OCI-M2 (cell line): ENCODE results near the gene ANGPTL2.
"Not testable (repeated sequence)": the region's sequence is repeated elsewhere in the genome, so short reads cannot be mapped to it uniquely, and the experiment has no call there.

Experiments used
- DNase-seq: peaks from one replicate; lab custom pipeline; 2025; ENCODE audit not compliant: unreplicated experiment; lab: John Stamatoyannopoulos, UW

The ANGPTL2 gene, protein sequence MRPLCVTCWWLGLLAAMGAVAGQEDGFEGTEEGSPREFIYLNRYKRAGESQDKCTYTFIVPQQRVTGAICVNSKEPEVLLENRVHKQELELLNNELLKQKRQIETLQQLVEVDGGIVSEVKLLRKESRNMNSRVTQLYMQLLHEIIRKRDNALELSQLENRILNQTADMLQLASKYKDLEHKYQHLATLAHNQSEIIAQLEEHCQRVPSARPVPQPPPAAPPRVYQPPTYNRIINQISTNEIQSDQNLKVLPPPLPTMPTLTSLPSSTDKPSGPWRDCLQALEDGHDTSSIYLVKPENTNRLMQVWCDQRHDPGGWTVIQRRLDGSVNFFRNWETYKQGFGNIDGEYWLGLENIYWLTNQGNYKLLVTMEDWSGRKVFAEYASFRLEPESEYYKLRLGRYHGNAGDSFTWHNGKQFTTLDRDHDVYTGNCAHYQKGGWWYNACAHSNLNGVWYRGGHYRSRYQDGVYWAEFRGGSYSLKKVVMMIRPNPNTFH

DNA sequence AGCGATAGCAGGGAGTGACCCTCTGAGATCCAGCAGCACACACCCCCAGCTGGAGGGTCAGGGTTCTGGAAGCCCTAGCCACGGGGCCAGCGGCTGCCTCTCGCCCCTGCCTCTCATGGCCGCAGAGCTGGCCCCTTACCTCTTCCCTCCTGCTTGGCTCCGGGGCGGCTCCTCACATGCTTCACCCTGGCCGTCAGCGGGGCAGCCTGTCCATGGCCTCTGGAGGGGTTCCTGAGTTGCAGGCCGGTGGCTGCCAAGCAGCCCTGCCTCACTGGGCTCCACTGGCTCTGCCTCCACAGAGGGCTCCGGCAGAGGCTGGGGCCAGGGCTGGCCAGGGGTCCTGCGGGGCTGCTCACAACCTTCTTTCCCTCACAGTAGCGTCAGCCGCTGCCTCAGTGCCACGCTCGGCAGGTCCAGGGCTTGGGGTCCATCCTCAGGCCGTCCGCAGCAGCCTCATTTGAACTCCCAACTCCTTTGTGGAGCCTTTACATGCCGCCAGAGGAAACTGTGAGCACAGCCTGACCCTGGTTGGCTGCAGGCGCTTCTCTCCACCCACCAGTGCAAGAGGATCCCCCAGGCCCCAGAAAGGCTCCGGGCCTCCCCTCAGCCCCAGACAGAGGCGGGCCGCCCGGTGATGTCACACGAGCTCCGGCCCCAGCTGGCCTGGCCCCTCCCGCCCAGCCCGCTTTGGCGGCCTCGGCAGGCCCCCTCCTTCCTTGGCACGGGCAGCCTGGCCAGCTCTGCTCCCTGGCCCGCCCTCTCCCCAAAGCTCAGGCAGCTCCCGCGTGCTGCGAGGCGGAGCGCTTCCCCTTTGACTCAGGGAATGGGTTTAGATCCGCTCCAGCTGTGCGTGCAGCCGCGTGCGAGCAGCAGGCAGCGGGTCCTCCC, at the start of gene ANGPTL2:
Gene ANGPTL2, minus strand, starts transcription at position 460 of the 888 bp plus-strand sequence. CDS start 13,904 bp downstream, outside the sequence.
- no peak for DNase-seq

DNA sequence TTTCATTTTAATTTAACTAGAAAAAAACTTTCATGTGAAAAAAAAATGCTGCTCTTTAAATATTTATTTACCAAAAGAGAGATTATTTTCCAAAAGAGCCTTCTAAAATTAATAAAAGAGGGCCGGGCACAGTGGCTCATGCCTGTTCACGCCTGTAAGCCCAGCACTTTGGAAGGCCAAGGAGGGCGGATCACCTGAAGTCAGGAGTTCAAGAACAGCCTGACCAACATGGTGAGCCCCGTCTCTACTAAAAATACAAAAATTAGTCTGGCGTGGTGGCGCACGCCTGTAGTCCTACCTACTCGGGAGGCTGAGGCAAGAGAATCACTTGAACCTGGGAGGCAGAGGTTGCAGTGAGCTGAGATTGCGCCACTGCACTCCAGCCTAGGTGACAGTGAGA, 48.9 kb upstream of the ANGPTL2 start:
- not testable (repeated sequence) for DNase-seq

DNA sequence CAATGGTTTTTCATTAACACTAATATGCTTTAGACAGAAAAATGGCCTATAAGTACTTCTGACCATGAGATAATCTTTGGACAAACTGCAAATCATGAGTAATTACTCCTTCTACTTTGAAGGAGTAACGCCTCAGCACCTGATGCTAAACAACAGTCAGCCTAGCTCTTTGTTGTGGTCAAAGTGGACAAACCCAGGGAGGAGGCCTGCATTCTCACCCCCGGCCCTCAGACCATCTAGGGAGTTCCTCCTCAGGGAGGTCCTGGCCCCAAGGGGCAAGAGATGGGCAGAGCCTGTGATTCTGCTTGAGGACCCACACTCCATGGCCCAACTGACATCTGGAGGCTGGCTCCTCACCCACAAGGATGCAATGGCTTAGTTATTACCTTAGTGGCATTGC, 48.2 kb upstream of the ANGPTL2 start:
- no peak for DNase-seq

DNA sequence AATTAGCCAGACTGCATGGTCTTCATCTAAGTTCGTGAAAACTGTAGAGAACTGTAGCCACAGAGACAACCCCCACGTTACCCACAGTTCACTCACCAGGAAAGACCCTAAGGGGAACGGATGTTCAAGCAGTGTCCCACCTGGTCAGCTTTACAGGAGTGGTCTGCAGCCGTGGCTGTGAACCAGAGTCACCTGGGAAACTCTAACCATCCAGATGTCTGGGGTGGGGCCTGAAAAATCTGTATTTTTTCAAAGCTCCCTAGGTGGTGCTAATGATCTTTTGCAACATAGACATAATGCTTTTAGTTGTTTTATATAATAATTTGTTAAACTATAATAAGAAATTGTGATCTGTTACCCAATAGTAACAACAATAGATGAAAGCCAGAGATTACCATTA, 47.7 kb upstream of the ANGPTL2 start:
- DNase-seq: no peak

DNA sequence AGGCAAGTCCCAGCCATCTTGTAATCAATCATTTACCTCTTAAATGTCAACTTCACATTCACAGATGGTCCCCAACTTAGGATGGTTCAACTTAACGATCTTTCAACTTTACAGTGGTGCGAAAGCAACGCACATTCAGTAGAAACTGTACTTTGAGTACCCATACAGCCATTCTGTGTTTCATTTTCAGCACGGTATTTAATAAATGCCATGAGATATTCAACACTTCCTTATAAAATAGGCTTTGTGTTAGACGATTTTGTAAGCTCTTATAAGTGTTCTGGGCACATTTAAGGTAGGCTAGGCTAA, 47.1 kb upstream of the ANGPTL2 start:
- no peak for DNase-seq

DNA sequence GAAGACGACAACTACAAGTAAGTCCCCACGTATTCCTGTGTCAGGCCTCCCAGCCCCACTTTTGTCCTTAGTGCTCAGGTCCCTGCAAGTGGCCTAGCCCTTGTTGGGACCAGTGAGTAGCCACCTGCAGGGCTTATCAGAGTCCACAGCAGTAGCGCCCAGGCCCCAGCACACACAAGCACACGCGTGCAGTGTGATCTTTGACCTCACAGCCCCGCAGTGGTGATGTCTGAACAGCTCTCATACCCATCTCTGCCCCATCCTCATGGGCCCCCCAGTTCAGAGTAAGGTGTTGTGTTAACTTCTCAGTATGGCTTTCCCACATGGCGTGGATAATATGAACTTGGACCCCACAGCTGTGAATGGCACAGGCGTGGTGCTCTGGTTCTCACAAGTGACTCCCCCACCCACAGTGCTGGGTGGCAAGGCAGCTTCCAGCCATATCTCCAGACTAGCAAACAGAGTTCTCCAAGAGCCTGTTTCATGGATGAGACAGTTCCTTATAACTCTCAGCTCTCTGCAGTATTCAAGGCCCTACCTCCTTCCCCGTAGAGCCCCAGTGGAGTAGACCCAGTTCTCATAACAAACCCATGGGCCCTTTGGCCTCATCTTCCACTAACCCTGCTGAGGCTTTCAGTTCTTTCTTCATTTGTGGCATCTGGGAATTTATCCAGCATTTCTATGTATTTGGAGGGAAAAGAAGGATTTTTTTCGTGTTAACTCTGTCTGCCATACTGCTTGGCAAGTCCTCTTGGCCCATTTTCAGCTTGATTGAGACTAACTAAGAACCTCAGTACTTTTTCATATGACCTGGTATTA, 46.5 kb upstream of the ANGPTL2 start:
- no peak for DNase-seq

DNA sequence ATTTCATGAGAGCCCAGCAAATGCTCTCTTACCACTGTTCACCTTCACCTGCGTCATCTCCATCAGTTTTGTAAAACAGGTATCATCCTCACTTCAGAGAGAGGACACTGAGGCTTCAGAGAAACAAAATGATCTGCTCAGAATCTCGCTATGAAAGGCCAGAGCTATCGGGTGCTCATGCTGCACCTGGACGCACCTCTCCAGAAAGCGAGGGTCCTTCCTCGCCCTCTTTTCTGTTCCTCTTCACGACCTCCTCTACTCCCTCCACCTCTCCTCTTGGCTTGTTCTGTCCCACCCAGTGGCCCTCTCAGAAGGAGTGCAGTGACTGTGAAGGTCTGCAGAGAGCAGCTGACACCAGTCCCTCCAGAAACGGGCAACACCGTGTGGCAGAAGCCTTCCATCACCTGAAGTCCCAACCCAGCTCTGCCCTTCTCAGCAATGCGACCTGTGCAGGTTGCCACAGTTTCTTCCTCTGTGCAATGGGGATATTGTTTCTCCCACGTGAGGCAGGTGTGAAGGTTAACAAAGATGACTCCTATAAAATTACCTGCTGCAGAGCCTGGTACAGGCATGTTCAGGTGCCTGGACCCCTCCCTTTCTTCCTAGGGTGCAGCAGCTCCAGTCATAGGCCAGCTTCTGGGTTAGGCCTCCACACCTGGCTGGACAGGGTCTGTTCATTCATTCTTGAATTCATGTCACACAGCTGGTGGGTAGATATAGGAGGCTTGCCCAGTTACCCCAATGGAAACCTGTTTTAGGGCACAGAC, 45.3 kb upstream of the ANGPTL2 start:
- DNase-seq: no peak

DNA sequence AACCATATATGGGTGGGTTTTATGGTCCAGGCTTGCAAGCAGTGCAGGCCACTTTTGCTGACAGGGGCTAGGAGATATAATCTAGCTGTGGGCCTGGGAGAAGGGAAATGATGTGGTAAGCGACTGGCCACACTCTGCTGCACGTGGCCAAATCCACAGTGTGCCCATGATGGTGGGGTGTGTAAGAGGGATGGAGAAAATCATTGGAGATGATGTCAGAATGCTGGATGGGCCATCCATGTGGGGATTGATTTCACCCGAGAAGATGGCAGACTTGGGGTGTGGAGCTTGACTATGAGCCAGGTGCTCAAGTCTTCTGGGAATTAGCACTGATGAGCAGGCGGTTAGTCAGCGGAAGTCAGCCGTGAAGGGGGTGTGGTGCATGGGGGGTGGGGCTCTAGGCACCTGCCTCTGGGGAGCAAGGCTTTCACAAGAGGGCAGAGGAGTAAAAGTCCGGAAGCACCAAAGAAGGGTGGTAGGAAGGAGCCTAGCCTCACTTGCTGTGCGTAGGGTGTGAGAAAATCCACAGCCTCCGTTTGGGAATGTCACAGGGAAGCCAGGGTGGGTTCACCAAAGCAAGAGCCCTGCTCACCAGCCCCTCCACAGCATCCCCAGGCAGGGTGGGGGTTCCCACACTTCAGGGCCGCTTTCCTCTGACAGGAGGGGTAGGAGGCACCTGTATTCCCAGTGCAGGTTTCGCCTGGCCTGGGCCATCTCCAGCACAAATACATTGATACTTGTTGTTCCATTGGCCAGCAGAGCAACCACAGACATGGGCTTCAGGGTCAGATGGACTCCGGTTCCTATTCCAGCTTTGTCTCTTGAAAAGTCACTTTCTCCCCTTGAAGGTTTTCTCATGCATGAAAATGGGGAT, 44.5 kb upstream of the ANGPTL2 start:
- DNase-seq: no peak

DNA sequence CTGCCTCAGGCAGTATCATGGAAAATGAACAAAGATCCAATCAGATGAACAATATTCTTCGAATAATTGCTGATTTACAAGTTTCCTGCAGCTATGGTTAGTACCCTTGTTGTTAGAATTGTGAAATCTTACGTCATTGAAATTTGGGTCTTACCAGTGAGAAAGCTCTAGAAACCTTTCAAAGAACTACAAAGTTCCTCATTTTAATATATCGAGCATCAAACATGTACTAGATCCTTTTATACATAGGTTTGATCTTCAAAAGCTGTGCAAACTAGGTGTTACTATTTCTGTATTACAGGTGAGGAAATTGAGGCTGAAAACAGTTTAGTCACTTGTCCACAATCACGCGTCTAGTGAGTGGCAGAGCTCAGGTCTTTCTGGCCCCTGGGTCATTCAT, 43.7 kb upstream of the ANGPTL2 start:
- no peak for DNase-seq

DNA sequence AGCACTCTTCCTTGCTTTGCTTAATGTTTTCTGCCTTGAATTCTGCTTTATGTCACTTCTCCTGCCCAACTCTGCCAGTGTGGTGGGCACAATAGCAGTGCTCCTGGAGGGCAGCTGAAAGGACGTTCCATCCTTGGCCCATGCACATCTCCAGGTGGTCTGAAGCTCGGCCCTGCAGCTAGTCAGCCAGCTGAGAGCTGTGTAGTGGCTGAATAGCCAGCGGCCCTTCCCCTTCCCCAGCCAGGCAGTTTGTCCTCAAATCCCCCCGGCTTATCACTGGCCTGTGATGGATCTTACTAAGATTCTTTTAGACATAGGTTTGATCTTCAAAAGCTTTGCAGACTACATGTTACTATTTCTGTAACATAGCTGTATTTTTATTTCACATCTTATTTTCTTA, 42.7 kb upstream of the ANGPTL2 start:
- DNase-seq: no peak

DNA sequence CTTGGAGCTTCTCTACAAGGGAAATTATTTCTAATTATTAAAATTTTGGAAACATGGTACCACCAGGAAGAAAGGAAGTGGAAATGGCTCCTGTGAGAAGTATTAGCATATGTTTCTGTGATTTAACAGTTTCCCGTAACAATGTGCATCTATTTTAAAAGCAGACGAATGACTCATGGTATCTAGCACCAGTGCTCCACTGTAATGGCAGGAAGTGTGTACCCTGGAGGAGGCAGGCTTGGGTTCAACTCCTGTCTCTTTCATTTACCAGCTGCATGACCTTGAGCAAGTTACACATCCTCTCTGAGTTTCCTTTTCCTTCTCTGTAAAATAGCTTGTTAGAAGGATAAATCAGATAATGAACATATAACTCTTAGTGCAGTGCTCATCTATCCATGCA, 41.0 kb upstream of the ANGPTL2 start:
- no peak for DNase-seq

DNA sequence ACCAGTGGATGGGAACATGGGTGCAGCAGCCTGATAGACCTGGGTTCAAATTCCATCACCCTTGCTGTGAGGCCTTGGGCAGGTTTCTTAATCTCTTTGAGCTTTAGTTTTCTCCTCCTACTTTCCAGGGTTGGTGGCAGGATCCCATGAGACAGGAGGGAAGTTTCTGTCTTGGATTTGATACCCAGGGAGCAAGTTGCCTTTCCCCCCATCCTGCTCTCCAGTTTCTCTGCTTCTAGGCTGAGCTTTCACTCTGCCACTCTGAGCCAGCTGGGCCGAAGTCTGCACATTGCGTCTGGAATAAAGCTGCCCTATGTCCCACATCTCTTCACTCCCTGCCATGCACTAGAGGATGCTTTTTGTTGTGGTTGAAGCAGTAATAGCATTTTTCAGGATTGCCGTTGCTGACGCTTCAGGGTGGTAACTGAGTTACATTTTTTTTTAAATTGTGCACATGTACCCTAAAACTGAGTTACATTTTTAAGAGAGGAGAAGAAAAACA, 40.5 kb upstream of the ANGPTL2 start:
- DNase-seq: no peak

DNA sequence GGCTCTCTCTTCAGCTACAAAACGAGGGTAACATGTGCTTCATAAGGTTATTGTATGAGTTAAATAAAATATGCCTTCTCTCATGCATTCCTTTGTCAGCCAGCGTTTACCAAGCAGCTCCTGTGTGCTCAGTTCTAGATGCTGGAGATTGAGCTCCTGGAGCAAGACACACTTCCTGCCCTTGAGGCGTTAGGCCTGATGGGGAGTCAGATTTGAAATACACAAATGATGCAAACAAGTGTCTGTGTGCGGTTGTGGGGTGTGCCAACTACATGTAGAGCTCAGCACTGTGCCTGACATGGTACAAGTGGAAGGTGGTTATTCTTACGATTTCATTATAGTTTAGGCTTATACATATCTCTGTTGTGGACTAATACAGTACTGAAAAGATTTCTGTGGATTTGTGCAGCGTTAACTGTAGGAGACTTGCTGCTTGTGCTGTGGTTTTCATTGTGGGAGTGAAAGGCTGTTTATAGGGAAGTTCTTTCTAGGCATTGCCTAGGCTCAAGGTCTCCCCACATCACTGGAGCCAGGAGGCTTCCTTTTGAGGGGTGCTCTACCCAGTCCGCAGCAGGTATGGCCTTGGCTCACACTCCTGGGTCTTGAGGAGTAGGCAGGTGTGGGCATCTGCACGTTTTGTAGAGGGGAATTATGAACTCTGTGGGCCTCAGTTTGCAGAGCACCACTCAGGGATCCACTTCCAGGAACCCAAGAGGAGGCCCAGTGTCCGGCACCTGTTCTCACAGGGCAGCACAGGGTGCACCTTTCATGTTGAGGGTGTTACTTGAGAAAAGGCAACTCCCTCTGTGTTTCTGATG, 39.8 kb upstream of the ANGPTL2 start:
- DNase-seq: no peak

DNA sequence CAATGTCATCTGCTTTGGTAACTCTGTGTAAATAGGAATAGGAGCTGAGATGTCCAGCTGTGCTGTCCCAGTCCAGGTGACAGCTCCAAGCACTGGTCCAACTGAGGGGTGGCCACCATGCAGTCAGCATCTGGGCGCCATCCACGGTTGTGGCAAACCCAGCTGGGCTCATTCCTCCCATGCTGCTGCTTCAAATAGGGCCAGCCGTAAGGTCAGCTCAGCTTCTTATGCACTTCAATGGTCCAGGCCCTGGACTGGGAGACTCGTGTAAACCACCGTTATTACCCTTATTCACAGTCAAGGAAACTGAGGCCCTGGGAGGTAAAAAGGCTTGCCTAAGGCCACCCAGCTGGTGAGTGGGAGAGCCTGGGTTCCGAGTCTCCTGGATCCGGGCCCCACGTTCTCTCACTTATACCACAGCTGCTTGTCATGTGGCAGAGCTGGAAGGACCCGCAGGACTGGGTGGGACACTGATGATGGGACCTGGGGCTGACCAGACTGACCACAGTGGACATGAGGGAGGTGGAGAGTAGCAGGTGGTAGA, 38.7 kb upstream of the ANGPTL2 start:
- no peak for DNase-seq

DNA sequence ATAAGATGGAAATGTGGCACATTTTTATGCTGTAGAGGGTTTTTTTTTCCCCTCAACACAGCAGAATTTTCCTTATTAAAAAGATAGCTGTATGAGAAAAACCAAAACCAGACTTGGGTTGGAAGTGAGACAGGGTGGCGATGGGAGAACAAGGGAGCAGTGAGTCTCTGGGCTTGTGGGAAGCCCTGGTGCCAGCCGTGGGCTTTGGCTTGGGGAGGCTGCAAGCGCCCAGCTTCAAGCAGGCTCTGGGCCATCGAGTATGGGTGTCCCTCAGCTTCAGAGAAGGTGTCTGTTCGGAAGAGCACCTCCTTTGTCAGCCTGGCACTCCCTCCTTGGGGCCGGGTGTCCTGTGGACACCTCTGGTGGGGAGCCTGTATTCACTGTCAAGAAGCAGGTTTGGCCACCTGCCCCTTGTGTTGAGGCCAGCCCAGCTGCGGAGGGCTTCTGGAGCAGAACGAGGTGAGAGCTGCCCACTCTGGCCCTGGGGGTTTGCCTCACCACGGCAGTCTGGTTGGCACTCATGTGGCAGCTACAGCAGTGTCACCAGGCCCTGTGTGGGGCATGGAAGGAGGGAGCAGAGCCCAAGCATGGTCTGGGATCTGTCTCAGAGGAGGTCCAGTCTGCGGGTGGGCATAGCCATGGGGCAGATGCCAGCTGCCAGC, 37.6 kb upstream of the ANGPTL2 start:
- DNase-seq: no peak

DNA sequence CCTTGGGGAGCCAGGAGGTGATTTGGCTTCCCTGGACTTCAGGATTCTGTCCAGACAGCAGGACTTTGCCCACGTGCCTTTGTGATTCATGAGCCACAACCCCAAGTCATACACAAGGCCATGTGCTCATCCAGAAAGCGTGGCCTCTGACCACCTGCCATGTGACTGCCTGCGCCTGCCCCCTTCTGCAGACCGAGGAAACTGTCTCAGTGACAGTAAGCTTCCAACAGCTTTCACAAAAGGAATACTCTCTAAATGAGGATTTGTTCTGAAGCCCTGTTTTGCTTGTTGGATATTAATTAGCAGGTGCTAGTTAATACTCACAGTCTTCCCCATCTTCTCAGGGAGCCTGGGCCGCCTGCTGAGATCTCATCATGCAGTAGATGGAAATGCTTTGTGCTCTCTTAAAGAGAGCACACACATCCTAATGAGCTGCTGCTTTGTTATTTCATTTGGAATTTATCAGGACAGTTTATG, 36.9 kb upstream of the ANGPTL2 start:
- DNase-seq: no peak

DNA sequence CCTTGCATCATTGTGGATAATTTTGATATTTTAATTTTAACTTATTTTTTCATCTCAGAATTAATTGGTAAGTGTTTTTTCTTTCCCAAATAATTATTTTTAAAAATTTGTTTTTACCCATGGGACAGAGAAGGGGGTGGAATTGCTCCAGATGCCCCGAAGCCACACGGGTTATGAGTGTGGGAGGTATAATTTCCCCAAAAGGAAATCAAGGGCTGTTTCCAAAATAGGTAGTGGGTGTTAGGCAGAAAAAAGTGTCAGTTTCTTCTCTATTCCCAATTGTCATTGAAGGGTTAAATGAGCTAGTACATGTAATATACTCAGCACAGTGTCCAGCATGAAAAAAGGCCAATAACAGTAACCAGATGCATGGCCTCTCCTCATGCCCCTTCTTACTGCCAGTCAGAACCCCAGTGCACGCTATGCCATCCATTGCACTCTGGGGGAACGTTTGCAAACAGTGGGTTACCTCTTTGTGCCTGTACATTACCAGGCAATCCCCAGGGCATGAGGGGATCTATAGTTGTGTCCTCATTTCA, 36.4 kb upstream of the ANGPTL2 start:
- DNase-seq: no peak
